HCT116 (cell line): ENCODE results near the gene C19orf44. TPM values are rescaled to one million over a fixed set of nuclear protein-coding genes. Genes with fewer than 3 reads are reported as not detected.

ENCODE experiments used
- ATAC-seq: fragments of 200-7000 bp; cut with Tn5 transposase; 2 replicates; pipeline ENCODE4 v1.9.1; 2020; ENCODE audit warnings: mild to moderate bottlenecking, moderate library complexity
- BruUV-seq: library from RNA; stranded (reverse); fragments of 400-500 nt; replicated peaks from 2 replicates; lab custom pipeline; 2021; lab: Mats Ljungman, UMichigan
- CTCF ChIA-PET: fragments of 300-600 bp; sonication (Branson Sonifier 250); formaldehyde crosslinking; loops from one replicate; lab custom pipeline; 2021; ENCODE audit warnings: antibody characterized with exemption; lab: Charles Lee
- POLR2A ChIA-PET: fragments of 300-600, 350-600 bp; sonication (Branson Sonifier 250); formaldehyde crosslinking; loops from one replicate; lab custom pipeline; 2021; ENCODE audit warnings: antibody characterized with exemption; lab: Charles Lee
- RAD21 ChIA-PET, 2 experiments: fragments of 300-600 bp; sonication (Branson Sonifier 250); formaldehyde crosslinking; loops; one replicate each; lab custom pipeline; 2023; ENCODE audit warnings: low total read pairs in 2 of 2; ENCODE audit not compliant: uncharacterized antibody in 2 of 2, unreplicated experiment in 2 of 2, low non-redundant PET in 1 of 2; lab: Charles Lee
- DNase-seq: peaks from one replicate; pipeline ENCODE4 v3.0.0-alpha.2; 2010; ENCODE audit warnings: low read depth, low spot score
- H2AFZ ChIP-seq: fragments of 200-600 bp; shearing (Covaris generic), sonication (generic); 2 replicates; pipeline ENCODE4 v1.6.1; 2017; ENCODE audit warnings: low read depth, mixed run types, mixed read lengths, antibody characterized with exemption, low read length; ENCODE audit not compliant: poor library complexity, severe bottlenecking
- H3K27ac ChIP-seq: 2 replicates; pipeline ENCODE4 v1.5.1; 2012; ENCODE audit warnings: low read depth, low read length
- H3K27me3 ChIP-seq: fragments of 200-600 bp; sonication (generic); 2 replicates; pipeline ENCODE4 v1.6.1; 2016; ENCODE audit warnings: mixed run types, low read length, mixed read lengths; ENCODE audit not compliant: insufficient read depth
- H3K36me3 ChIP-seq, 2 experiments: fragments of 200-500 bp in 1 of 2; fragments of 200-600 bp in 1 of 2; sonication (Bioruptor generic) in 1 of 2; sonication (generic) in 1 of 2; 2 replicates each; pipeline versions ENCODE4 v1.5.1 to v1.6.1; 2014 to 2016; ENCODE audit warnings: low read length in 2 of 2, inconsistent platforms in 1 of 2, mixed read lengths in 1 of 2, mixed run types in 1 of 2; ENCODE audit not compliant: insufficient read depth in 2 of 2, control insufficient read depth in 1 of 2
- H3K4me1 ChIP-seq, 2 experiments: fragments of 200-600 bp in 1 of 2; sonication (generic) in 1 of 2; 2 replicates each; pipeline versions ENCODE4 v1.5.1 to v1.6.1; 2012 to 2017; ENCODE audit warnings: low read length in 2 of 2, inconsistent platforms in 1 of 2, mild to moderate bottlenecking in 1 of 2, mixed read lengths in 1 of 2, mixed run types in 1 of 2, moderate library complexity in 1 of 2; ENCODE audit not compliant: insufficient read depth in 2 of 2, control insufficient read depth in 1 of 2
- H3K4me2 ChIP-seq: fragments of 200-600 bp; sonication (generic); 2 replicates; pipeline ENCODE4 v1.6.1; 2017; ENCODE audit warnings: mixed run types, low read length, mixed read lengths
- H3K4me3 ChIP-seq, 2 experiments: fragments of 200-600 bp in 1 of 2; sonication (generic) in 1 of 2; replicated peaks in 1 of 2; 2 replicates each; pipeline ENCODE4 v1.5.1; 2011 to 2016; ENCODE audit warnings: low read length in 2 of 2, control low read depth in 1 of 2, low read depth in 1 of 2, mild to moderate bottlenecking in 1 of 2, mixed read lengths in 1 of 2, mixed run types in 1 of 2
- H3K79me2 ChIP-seq: fragments of 200-600 bp; sonication (generic); 2 replicates; pipeline ENCODE4 v1.6.1; 2017; ENCODE audit warnings: mild to moderate bottlenecking, mixed run types, low read length, moderate library complexity, mixed read lengths; ENCODE audit not compliant: insufficient read depth
- H3K9ac ChIP-seq: fragments of 200-600 bp; sonication (generic); 2 replicates; pipeline ENCODE4 v1.6.1; 2016; ENCODE audit warnings: low read length, mixed read lengths
- H3K9me2 ChIP-seq: fragments of 200-600 bp; sonication (generic), shearing (Covaris generic); 2 replicates; pipeline ENCODE4 v1.6.1; 2017; ENCODE audit warnings: mixed run types, mild to moderate bottlenecking, moderate library complexity; ENCODE audit not compliant: insufficient read depth
- H3K9me3 ChIP-seq, 2 experiments: fragments of 200-500 bp in 1 of 2; fragments of 200-600 bp in 1 of 2; sonication (Bioruptor generic) in 1 of 2; sonication (generic) in 1 of 2; 2 replicates each; pipeline ENCODE4 v1.6.1; 2014 to 2017; ENCODE audit warnings: low read length in 2 of 2, mixed read lengths in 2 of 2, inconsistent platforms in 1 of 2, low read depth in 1 of 2, mild to moderate bottlenecking in 1 of 2, mixed run types in 1 of 2, moderate library complexity in 1 of 2; ENCODE audit not compliant: control insufficient read depth in 1 of 2, insufficient read depth in 1 of 2
- H4K20me1 ChIP-seq: fragments of 200-600 bp; sonication (generic), shearing (Covaris generic); 2 replicates; pipeline ENCODE4 v1.6.1; 2017; ENCODE audit warnings: mixed run types, mild to moderate bottlenecking, moderate library complexity; ENCODE audit not compliant: insufficient read depth
- CBX3 ChIP-seq: IDR thresholded peaks from 2 replicates; pipeline ENCODE4 v1.6.1; 2012; ENCODE audit warnings: low read depth
- CEBPB ChIP-seq: IDR thresholded peaks from 2 replicates; pipeline ENCODE4 v1.6.1; 2012; ENCODE audit warnings: low read depth
- EGR1 ChIP-seq: IDR thresholded peaks from 2 replicates; pipeline ENCODE4 v1.6.1; 2012; ENCODE audit warnings: low read depth
- EZH2 ChIP-seq: fragments of 200-600 bp; sonication (generic); IDR thresholded peaks from 2 replicates; pipeline ENCODE4 v1.6.1; 2017; ENCODE audit warnings: antibody characterized with exemption, mixed run types
- FOSL1 ChIP-seq: IDR thresholded peaks from 2 replicates; pipeline ENCODE4 v1.6.1; 2012; ENCODE audit warnings: low read depth
- POLR2A ChIP-seq: IDR thresholded peaks from 2 replicates; pipeline ENCODE4 v1.7.0; 2011; ENCODE audit warnings: borderline replicate concordance; ENCODE audit not compliant: insufficient read depth, insufficient read length; ENCODE audit errors: extremely low read depth
- RAD21 ChIP-seq: IDR thresholded peaks from 2 replicates; pipeline ENCODE4 v1.6.1; 2012; ENCODE audit warnings: low read depth, mild to moderate bottlenecking
- ZBTB33 ChIP-seq: IDR thresholded peaks from 2 replicates; pipeline ENCODE4 v1.6.1; 2011; ENCODE audit warnings: mild to moderate bottlenecking, low read length, moderate library complexity; ENCODE audit not compliant: insufficient replicate concordance; ENCODE audit errors: extremely low read depth
- ZFX ChIP-seq: fragments of 450-650 bp; IDR thresholded peaks from 2 replicates; pipeline ENCODE4 v1.6.1; 2017
- ZNF274 ChIP-seq: fragments of 200-500 bp; sonication (Bioruptor generic); IDR thresholded peaks from 2 replicates; pipeline ENCODE4 v1.6.1; 2014; ENCODE audit warnings: mild to moderate bottlenecking, low read depth, low read length, inconsistent platforms
- intact Hi-C: fragments of 100-400 bp; cut with micrococcal nuclease; formaldehyde crosslinking; loops from 2 replicates; pipeline ENCODE4 v1.10.0; 2022
- total RNA-seq: library from RNA; stranded (reverse); gene quantifications from one replicate; pipeline ENCODE4 v1.2.1, GENCODE V29; 2021; ENCODE audit not compliant: unreplicated experiment
- TF ChIP-seq, protein P1 (sequence below): IDR thresholded peaks from 2 replicates; pipeline ENCODE4 v1.6.1; 2012; ENCODE audit warnings: low read depth

The C19orf44 gene
- total RNA-seq, 1 experiment from 2014 or later = 6.8 TPM

DNA sequence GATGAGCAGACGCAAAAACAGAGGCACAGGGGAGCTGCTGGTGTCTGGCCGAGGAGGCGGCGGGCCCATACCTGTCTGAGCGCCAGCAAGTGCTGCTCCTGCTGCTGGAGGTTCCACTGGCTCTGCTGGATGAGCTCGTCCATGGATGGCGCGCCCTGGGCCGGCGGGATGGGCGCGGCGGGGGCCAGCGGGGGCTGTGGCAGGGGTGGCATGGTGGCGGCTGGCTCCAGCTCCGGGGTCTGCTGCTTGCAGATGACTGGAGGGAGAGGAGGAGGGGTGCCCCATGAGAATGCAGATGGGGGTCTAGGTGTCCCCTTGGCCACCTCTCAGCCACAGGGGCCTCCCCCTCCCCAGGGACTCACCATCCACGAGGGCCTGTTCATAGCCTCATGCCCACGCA, 39.2 kb downstream of the C19orf44 start:
- H3K36me3 ChIP-seq = peaks cover 42 to 81% of the 10 kb centered on the region in 2 experiments
- H3K27ac ChIP-seq = no peak overlapping the region
- H4K20me1 ChIP-seq = 0 out of 2 replicates have a peak, but pooled peaks cover 15% of the 10 kb centered on the region
- intact Hi-C loops = no loop called here
- ChIA-PET CTCF (no interaction called here), POLR2A (no interaction called here), RAD21 (no interaction called here)
- DNase-seq = no peak
- H3K9ac ChIP-seq = no peak overlapping the region
- H3K4me1 ChIP-seq = no peaks in the 10 kb centered on the region; a peak in 1 of 4 replicates
- H3K27me3 ChIP-seq = no peaks in the 10 kb centered on the region
- H3K9me3 ChIP-seq = no peaks in the 10 kb centered on the region
- no peaks in the 10 kb centered on the region for H3K9me2 ChIP-seq
- no peak for ATAC-seq
- H2AFZ ChIP-seq = no peak overlapping the region
- TF ChIP-seq ZFX (no peak), CEBPB (no peak), EGR1 (no peak), EZH2 (no peak), CBX3 (no peak)
- TF ChIP-seq, protein P1, sequence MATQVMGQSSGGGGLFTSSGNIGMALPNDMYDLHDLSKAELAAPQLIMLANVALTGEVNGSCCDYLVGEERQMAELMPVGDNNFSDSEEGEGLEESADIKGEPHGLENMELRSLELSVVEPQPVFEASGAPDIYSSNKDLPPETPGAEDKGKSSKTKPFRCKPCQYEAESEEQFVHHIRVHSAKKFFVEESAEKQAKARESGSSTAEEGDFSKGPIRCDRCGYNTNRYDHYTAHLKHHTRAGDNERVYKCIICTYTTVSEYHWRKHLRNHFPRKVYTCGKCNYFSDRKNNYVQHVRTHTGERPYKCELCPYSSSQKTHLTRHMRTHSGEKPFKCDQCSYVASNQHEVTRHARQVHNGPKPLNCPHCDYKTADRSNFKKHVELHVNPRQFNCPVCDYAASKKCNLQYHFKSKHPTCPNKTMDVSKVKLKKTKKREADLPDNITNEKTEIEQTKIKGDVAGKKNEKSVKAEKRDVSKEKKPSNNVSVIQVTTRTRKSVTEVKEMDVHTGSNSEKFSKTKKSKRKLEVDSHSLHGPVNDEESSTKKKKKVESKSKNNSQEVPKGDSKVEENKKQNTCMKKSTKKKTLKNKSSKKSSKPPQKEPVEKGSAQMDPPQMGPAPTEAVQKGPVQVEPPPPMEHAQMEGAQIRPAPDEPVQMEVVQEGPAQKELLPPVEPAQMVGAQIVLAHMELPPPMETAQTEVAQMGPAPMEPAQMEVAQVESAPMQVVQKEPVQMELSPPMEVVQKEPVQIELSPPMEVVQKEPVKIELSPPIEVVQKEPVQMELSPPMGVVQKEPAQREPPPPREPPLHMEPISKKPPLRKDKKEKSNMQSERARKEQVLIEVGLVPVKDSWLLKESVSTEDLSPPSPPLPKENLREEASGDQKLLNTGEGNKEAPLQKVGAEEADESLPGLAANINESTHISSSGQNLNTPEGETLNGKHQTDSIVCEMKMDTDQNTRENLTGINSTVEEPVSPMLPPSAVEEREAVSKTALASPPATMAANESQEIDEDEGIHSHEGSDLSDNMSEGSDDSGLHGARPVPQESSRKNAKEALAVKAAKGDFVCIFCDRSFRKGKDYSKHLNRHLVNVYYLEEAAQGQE = no peak
- H3K4me3 ChIP-seq = no peak overlapping the region
- no peak overlapping the region for H3K4me2 ChIP-seq
- no TSS peak for BruUV-seq
- peaks cover 81% of the 10 kb centered on the region for H3K79me2 ChIP-seq

GRCh38 chr19:16536130-16536529, 39.9 kb downstream of the C19orf44 start:
- ChIA-PET CTCF (no interaction called here), RAD21 (no interaction called here), POLR2A (no interaction called here)
- no TSS peak for BruUV-seq
- no peak for DNase-seq
- H3K27me3 ChIP-seq = no peaks in the 10 kb centered on the region
- H3K36me3 ChIP-seq = peaks cover 36 to 82% of the 10 kb centered on the region in 2 experiments
- H3K4me3 ChIP-seq = no peak overlapping the region
- H3K4me2 ChIP-seq = no peak overlapping the region
- peaks cover 88% of the 10 kb centered on the region for H3K79me2 ChIP-seq
- H3K9me2 ChIP-seq = no peaks in the 10 kb centered on the region
- peaks cover 3 to 7% of the 10 kb centered on the region in 2 experiments; a peak in 3 of 4 replicates for H3K4me1 ChIP-seq
- no peak overlapping the region for H3K27ac ChIP-seq
- no peak overlapping the region for H3K9ac ChIP-seq
- peaks cover 20% of the 10 kb centered on the region; the same call in 1 of the 2 replicates for H4K20me1 ChIP-seq
- H3K9me3 ChIP-seq = no peaks in the 10 kb centered on the region
- no peak overlapping the region for H2AFZ ChIP-seq
- peak; percentile 43; the same call in 1 of the 2 replicates for ATAC-seq
- intact Hi-C loops = no loop called here
- no peak for TF ChIP-seq RAD21
- TF ChIP-seq EGR1 = no peak
- no peak for TF ChIP-seq ZNF274
- no peak for TF ChIP-seq POLR2A
- no peak for TF ChIP-seq FOSL1
- TF ChIP-seq, protein P1 = no peak
- no peak for TF ChIP-seq ZBTB33
- no peak for TF ChIP-seq EZH2
